Middle frontal gyrus (tissue), 1 donor: ENCODE data around the gene MROH8.
"Not testable (repeated sequence)": the region's sequence is repeated elsewhere in the genome, so short reads cannot be mapped to it uniquely, and the experiment has no call there.

Experiments
- DNase-seq: peaks from one replicate; pipeline ENCODE4 v3.0.0-alpha.2; 2015; ENCODE audit warnings: low spot score; ENCODE audit errors: extremely low spot score

The MROH8 gene

GRCh38 chr20:37155987-37156386 is 23.4 kb downstream of the MROH8 start:
- DNase-seq = no peak

DNA sequence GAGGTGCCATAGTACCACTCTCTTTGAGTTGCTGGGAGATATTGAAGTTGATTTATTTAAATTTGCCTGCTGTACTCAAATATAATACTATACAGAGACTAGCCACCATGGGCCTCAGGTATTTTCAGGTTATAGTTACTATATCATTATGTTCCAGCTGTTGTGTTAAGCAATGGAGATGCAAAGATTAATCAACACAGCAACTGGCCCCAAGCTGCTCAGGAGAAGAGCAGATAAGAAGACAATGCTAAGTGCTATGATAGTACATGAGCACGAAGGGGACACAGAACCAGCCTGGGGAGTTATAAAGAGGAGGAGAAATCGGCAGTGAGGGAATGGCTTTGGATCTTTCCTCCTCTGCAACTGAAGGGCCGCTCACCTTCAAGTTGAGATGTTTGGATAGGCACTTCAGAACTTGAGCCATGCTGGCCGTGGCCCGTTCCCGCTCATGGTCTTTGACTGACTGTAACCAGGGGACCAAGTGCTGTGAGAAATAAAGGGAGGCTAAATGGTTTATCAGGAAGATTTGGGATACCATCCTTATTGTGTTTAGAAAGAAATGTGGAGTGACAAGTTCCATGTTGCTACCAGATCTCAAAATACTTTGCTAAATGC is 24.6 kb downstream of the MROH8 start:
- no peak for DNase-seq

DNA sequence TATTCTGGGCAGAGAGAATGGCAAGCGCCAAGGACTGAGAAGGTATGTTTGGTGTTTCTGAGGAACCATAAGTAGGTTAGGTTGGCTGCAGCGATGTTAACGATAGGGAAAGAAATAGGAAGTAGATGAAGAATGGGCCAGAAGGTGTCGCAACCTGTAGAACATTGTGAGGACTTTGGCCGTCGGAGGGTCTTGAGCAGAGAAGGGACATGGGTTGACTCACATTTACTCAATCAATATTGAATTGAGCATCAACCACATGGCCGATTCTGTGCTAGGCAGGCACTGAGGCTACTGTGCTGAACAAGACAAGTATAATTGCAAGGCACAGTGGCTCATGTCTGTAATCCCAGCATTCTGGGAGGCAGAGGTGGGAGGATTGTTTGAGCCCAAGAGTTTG is 27.1 kb downstream of the MROH8 start:
- DNase-seq = no peak

GRCh38 chr20:37151529-37151928 is 27.8 kb downstream of the MROH8 start:
- DNase-seq = no peak

- DNase-seq = not testable (repeated sequence)
Measured at GRCh38 chr20:37150864-37151263, 28.5 kb downstream of the MROH8 start.

DNA sequence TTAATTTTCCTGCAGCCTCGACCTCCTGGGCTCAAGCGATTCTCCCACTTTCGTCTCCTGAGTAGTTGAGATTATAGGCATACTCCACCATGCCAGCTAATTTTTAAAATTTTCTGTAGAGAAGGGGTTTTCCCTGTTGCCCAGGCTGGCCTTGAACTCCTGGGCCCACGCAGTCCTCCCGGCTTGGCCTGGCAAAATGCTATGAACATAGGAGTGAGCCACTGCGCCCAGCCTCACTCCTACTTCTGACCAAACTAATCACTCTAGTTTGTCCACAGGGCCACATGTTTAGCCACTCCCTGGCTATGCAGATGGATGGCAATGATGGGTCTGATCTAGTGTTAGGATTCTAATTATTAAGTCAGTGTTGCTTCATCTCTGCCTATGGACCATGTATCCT is 32.1 kb downstream of the MROH8 start:
- DNase-seq = no peak

- no peak for DNase-seq
Measured at GRCh38 chr20:37144856-37145404, 34.4 kb downstream of the MROH8 start.

GRCh38 chr20:37142708-37143107 is 36.6 kb downstream of the MROH8 start:
- no peak for DNase-seq

DNA sequence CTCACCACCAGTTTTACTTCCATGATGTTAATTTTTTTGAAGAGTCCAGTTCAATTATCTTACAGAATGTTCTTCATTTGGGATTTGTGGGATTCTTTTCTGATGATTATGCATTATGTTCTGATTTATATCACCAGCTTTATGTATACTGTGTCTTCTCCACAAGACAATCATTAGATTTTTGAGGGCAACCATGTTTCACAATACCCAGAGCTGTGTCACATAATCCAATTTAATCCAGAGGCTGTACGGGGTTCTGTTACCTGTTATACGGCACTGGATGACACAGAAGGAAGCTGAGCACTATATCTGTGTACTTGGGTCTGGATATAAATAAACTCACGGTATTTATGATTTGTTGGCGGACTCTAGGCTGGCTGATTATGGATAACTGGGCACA is 41.8 kb downstream of the MROH8 start:
- no peak for DNase-seq

DNA sequence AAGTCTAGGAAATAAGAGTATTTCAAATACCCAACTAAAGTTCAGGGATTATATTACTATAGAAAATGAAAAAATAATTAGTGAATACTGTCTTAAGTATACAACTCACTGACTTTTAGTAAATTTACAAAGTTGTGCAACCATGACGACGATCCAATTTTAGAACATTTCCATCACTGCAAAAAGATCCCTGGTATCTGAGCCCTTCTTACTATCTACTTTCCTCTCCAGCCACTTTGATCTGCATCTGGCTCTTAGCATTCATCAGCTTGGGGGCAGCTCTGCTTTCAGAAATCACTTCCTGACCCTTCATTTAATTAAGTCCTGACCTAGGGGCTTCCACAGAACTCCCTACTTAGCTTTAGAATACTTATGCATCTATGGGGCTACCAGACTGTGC is 45.4 kb downstream of the MROH8 start:
- DNase-seq = no peak

- DNase-seq = no peak
Measured at GRCh38 chr20:37131486-37131885, 47.9 kb downstream of the MROH8 start.

DNA sequence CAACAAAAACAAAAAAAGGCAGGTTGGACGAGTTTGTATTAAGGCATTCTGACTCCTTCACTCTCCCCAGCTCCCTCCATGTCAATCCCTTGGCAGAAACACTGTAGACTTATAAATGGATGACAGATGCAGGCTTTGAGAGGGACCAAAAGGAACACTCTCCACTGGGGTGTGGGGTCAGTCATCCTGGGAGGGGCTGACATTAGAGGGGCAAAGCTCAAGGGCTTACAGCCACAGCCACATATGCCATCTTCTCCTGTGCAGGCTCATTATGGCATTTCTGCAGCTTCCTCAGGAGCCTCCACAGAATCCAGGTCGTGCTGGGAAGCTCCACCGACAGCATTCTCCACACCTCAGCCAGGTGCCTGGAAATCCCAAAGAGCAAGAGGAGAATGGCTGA is 50.5 kb downstream of the MROH8 start:
- no peak for DNase-seq

DNA sequence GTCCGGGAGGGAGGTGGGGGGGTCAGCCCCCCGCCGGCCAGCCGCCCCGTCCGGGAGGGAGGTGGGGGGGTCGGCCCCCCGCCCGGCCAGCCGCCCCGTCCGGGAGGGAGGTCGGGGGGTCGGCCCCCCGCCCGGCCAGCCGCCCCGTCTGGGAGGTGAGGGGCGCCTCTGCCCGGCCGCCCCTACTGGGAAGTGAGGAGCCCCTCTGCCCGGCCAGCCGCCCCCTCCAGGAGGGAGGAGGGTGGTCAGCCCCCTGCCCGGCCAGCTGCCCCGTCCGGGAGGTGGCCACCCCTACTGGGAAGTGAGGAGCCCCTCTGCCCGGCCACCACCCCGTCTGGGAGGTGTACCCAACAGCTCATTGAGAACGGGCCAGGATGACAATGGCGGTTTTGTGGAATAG is 53.1 kb downstream of the MROH8 start:
- DNase-seq = not testable (repeated sequence)

DNA sequence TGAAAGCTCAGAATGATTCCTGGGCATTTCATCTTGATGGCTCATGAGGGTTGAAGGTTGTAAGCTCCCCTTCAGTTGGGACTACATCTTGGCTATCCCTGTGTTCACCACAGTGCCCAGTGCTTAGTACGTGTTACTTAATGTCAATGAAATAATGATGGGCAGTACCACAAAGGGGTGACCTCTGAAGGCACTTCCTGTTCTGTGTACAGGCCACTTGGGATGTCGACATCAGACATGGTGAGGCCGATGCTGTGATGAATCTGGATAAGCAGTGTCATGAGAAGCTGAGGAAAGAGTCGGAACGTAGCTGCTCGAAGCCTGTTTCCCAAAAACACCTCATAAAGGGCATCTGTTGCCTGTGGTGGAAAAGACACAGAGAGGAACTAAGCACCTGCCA is 55.9 kb downstream of the MROH8 start:
- no peak for DNase-seq

DNA sequence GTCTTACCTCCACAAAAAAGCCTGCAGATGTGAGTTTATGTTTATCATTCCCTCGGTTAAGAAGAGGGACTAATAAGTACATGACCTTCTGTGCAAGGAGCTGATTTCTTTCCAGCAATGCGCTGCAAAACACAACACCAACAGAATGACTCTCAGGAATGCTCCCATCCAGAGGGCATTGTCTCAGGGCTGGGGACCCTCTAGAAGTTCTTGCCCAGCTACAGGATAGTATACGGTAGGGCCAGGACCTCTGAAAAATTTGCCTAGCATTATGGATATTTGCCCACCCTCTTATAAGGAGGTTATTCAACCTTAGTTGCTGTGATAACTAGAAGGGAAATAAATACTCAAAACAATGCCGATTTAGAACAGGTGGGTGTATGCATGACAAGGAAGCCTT is 58.9 kb downstream of the MROH8 start:
- no peak for DNase-seq

DNA sequence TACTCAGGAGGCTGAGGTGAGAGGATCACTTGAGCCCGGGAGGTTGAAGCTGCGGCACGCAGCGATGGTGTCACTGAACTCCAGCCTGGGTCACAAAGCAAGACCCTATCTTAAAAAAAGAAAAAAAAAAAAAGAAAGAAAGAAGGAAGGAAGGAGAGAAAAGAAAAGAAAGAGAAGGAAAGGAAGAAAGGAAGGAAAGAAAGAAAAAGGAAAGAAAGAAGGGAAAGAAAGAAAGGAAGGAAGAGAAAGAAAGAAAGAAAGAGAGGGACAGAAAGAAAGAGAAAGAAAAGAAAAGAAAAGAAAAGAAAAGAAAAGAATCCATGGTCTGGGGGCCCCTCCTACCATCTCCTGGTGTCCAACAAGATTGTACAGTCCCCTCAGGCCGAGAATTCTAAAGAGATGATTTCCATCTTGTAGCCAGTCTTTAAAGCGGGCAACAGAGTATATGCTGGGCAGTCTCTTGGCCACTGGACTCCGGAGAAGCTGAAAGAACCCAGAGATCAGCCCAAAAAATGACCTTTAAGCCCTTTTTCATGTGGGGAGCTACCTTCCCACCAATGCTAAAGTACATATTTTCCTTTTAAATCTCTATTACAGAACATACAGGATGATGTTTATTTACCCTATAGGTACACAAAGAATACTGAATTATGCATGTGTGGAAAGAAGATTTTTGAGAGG is 59.9 kb downstream of the MROH8 start:
- DNase-seq = no peak

GRCh38 chr20:37114012-37114411 is 65.3 kb downstream of the MROH8 start:
- no peak for DNase-seq

DNA sequence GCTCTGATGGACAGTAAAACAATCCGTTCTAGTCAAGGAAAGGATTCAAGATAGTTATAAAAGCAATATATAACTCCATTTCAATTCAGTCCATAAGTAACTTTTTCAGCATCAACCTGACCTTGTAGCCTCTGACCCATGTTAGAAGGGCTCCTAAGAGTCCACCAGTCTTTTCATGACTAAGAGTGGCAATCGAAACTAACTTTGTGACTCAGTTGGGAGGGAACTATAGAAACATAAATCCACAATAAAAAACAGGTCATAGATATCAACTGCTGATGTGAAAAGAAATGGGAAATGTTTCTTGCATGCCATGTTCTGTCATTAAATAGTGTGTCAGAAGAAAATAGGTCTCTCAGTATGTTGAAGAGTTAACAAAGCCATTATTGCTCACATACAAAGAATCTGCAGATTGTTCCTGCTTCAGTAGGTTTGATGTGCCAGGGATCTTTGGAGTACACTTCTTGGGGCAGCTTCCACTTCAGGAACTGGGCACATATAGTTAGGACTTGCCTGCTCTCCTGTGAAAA is 67.4 kb downstream of the MROH8 start:
- no peak for DNase-seq

- DNase-seq = no peak
Measured at GRCh38 chr20:37108676-37109075, 70.7 kb downstream of the MROH8 start.

GRCh38 chr20:37102571-37102970 is 76.8 kb downstream of the MROH8 start:
- DNase-seq = no peak

DNA sequence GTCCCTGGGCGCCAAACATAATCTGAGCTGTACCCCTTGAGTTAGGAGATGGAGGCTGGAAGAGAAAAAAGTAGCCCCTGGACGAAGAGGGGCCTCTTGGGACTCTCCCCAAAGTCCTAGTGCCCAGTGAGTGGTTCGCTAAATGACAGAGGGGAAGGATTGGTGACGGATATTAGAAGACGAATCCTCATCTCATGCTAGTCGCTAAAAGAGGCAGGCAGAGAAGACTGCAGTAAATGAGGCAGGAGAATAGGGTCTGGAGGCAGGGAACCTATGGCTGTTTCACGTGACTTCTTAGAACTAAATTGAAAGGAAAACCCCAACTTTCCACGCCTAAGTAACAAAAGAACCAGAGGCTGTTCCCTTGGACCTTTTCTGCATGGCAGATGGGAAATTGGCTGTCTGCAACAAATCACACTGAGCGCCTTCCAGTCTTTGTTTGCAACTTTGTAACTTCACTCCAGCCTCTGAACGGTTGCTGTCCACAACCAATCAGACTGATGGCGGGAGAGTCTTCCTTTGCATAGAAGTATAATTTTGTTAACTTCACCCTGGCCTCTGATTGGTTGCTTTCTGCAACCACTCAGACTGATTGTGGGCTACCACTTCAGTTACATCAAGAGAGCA is 82.8 kb downstream of the MROH8 start:
- DNase-seq = no peak
